ENCODE measurements around the gene DGKI.

Gene DGKI

DNA sequence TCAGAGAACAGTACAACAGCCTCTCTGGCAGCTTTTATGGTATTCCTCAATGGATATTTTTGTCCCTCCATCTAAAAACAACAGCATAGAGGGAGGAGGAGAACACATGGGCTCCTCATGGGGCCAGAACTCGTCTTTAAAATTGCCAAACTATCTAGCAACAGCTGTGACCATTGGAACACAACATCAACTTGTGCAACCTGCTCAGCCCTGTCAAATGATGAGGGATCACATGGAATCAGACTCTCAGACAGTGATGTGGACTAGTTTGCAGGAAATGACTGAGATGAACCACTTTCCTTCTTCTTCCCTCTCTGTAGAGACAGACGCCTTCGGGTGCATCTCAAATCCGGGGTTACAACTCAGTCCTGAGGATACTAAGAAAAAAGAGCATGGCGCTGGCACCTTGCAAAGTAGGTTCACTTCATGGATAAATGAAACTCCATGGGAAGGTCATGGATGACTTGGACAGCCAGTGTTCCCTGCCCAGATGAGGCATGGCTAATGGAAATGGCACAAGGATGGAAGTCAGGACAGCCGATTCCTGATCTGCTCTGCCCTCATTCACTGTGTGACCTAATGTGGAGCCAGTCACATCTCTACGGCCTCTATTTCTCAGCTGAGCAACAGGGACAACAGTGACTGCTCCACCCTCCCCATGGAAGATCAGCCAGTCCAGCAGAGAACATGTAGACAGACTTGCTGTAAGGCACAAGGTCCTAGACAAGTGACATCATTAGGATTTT, 24.6 kb upstream of the DGKI start:
- no peak for DNase-seq

DNA sequence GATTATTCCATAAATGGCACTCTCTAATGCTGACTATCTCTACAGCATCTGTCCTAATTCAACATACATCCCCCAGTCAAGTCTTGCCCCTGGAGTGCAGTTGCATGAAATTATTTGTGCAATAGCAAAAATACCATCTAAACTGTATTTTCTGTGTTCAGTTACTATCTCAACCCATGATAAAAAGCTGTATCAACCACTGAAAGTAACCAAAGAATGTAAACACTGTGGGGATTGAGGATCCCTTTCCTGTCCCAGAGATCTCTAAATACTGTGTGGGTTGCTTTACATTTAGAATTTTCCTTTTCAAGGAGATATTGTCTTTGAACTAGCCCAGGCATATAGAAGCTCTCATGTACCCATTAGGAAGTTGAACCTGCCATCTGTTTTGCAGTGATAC, 23.9 kb upstream of the DGKI start:
- DNase-seq, result no peak

DNA sequence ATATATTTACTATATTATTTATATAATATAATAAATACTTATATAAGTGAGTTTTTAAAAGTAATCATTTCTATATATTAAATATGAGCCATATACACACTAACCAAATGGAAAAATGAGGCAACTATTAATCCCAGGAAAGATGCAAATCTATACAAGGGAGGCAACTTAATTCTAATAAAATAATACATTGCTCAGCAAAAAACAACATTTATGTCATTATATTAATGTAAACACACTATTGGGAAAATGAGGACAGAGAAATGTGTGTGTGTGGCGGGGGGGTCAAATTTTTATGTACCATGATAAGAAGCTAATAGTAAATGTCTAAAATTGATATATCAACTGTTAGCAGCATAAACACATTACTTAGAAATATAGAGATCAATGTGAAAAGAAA, 23.3 kb upstream of the DGKI start:
- DNase-seq, result no peak

GRCh38 chr7:137869260-137869659, 22.5 kb upstream of the DGKI start:
- no peak for DNase-seq

DNA sequence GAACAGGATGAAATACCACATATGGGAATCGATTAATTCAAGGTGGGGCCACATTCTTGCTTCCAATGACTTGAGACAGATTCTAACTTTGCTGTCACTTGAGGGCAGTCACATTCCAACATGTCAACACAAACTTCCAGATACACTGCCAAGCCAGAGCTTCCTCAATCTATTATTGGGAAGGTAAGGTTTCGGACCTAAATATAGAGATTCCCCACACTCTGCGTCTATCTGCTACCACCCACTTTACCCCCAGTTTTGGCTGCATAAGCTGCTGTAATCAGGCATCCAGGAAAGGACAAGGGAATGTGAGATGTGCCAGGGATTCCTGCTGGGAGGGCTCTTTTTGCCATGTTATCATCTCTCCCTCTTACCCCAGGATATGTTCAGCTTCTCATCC, 20.5 kb upstream of the DGKI start:
- no peak for DNase-seq

DNA sequence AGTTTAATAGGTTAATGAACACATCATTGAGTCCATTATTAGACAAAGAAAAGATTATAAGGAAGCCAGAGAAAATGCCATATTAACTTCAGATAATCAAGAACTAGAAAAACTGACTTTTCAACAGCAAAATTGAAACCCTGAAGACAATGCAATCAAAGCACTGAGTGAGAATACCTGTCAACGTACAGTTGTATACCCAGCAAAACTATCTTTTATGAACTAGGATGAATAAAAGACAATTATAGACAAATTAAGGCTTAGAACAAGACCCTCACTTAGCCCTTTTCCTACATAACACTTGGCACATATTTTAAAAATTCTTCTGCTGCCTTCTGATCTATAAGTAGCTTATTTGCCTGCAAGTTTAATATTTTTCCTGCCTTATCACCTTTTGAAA, 19.0 kb upstream of the DGKI start:
- DNase-seq, result no peak

GRCh38 chr7:137862964-137863363, 16.2 kb upstream of the DGKI start:
- no peak for DNase-seq

- DNase-seq, result no peak
Measured at GRCh38 chr7:137862358-137862757, 15.6 kb upstream of the DGKI start.

- DNase-seq, result no peak
Measured at GRCh38 chr7:137860542-137860941, 13.8 kb upstream of the DGKI start.

GRCh38 chr7:137853053-137853452, 6.3 kb upstream of the DGKI start:
- no peak for DNase-seq

DNA sequence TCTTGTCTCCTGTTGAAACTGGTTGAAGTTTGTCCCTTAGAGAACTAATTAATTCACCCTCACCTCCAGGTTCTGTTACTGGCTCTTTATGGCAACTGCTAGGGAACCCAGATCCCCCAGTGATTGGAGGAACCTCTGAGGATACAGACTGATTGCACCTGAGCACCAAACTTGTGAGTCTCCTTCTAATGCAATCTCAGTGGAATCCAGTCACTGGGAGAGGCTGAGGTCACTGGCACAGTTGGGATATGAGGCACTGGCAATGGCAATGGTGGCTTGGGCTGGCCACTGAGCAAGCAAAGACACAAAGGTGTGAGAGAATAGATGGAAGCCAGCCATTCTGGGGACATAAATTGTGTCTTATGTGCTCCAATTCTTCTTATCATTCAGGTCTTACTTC, 5.3 kb upstream of the DGKI start:
- DNase-seq, result no peak

- DNase-seq, result no peak
Measured at GRCh38 chr7:137850972-137851945, 4.5 kb upstream of the DGKI start.

DNA sequence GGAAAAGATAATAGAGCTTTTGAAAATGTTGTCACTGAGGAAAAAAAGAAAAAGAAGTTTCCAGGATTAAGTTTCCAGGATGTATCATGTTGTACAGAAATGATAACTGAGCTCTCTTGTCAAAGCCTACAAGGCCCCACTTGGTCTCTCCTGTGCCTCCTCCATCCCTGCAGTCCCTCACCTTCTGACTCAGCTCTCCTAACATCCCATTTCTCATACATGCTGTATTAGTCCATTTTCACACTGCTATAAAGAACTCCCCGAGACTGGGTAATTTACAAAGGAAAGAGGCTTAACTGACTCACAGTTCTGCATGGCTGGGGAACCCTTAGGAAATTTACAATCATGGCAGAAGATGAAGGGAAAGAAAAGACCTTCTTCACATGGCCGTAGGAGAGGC, 3.8 kb upstream of the DGKI start:
- DNase-seq, result no peak

GRCh38 chr7:137848095-137848494, 1.3 kb upstream of the DGKI start:
- DNase-seq, result no peak

GRCh38 chr7:137847568-137848050, 835 bp upstream of the DGKI start:
- DNase-seq, result no peak

DNA sequence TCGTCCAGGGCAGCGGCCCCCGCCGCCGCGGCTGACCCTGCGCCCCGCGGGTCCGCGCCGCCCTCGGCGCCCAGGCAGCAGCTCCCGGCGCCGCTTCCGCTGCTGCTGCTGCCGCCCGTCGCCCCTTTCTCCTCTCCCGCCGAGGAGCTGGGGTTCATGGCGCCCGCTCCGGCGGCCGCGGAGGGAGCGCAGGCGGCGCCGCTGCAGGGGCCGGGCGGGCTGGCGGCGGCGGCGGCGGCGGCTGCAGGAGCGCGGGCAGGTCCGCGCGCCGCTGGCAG, 286 bp downstream of the DGKI start:
- no peak for DNase-seq

GRCh38 chr7:137844677-137845425, 1.9 kb downstream of the DGKI start:
- no peak for DNase-seq

DNA sequence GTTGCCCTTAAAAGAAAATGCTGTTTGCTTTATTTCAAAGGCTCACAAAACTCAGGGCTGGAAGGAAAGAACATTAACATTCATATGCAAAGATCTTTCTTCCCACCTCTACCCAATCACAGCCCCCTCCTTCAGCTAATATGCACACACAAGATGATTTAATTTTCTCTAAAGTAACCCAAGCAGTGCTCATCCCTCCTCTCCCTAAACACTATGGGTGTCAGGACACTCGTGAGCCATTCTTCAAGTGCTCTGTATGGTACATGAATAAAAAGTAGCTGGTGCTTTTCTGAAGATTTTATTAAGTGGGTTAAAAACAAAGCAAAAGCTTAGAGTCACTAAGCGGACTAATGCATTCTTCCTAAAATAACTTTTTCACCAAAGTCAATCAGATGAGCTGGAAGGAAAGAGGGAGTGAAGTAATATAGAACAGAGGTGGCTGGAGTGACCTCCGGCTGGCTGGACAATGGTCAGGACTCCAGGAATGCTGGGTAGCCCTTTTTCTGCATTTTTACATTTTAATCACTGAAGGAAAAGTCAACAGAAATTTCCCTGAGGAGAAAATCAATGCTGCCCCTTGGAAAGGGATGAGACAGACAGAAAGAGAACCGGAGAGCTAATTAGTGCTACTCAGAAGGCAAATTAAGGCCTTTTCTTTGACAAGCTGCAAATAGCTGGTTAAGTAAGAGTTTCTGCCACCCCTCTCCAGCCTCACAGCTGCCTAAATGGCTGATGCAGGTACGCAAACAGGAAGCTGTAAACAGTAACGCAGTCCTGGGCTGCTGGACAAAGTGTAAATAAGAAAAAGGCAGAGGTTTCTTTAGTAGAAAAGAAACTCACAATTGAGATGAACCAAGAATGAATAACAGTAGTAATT, 6.6 kb downstream of the DGKI start:
- DNase-seq, result no peak

GRCh38 chr7:137838706-137839315, 8.0 kb downstream of the DGKI start:
- no peak for DNase-seq

GRCh38 chr7:137836541-137836940, 10.2 kb downstream of the DGKI start:
- DNase-seq, result no peak

- DNase-seq, result no peak
Measured at GRCh38 chr7:137836113-137836509, 10.7 kb downstream of the DGKI start.

GRCh38 chr7:137835486-137836112, 11.2 kb downstream of the DGKI start:
- no peak for DNase-seq

Data from T1000 (cell line).